SK-N-SH treated with all-trans-retinoic acid at 6 μM for 48 hours (cell line): ENCODE data around the gene LCAT.

ENCODE experiments used
- ARNTL ChIP-seq: fragments of 450-650 bp; formaldehyde crosslinking; IDR thresholded peaks from 2 replicates; pipeline ENCODE4 v1.5.0; 2020; ENCODE audit warnings: low read depth, mild to moderate bottlenecking, moderate library complexity, borderline replicate concordance
- GLIS3 ChIP-seq: fragments of 250-450 bp; sonication (Bioruptor Pico); IDR thresholded peaks from 2 replicates; pipeline ENCODE4 v1.5.0; 2020; ENCODE audit warnings: mild to moderate bottlenecking, moderate library complexity
- OSR1 ChIP-seq: fragments of 250-450 bp; sonication (Bioruptor Pico); IDR thresholded peaks from 2 replicates; pipeline ENCODE4 v1.8.0; 2022; ENCODE audit warnings: moderate library complexity, mild to moderate bottlenecking, inconsistent platforms
- TOX ChIP-seq: fragments of 250-450 bp; sonication (Bioruptor Pico); IDR thresholded peaks from 2 replicates; pipeline ENCODE4 v1.8.0; 2021; ENCODE audit warnings: mild to moderate bottlenecking, moderate library complexity, borderline replicate concordance
- ZC3H10 ChIP-seq: fragments of 250-450 bp; sonication (Bioruptor Pico); IDR thresholded peaks from 2 replicates; pipeline ENCODE4 v1.5.1; 2021; ENCODE audit warnings: mild to moderate bottlenecking, moderate library complexity
- ZFP3 ChIP-seq: fragments of 250-450 bp; sonication (Bioruptor Pico); IDR thresholded peaks from 2 replicates; pipeline ENCODE4 v1.5.0; 2020; ENCODE audit warnings: mild to moderate bottlenecking, moderate library complexity
- ZNF70 ChIP-seq: fragments of 450-650 bp; formaldehyde crosslinking; IDR thresholded peaks from 2 replicates; pipeline ENCODE4 v1.5.0; 2020; ENCODE audit warnings: mild to moderate bottlenecking, moderate library complexity
- ZNF8 ChIP-seq: fragments of 450-650 bp; formaldehyde crosslinking; IDR thresholded peaks from 2 replicates; pipeline ENCODE4 v1.5.0; 2020; ENCODE audit warnings: mild to moderate bottlenecking, moderate library complexity
- TF ChIP-seq, protein P1 (sequence below): fragments of 250-450 bp; sonication (Bioruptor Pico); IDR thresholded peaks from 2 replicates; pipeline ENCODE4 v1.8.0; 2020; ENCODE audit warnings: mild to moderate bottlenecking, moderate library complexity, borderline replicate concordance
- TF ChIP-seq, protein P2 (sequence below): fragments of 250-450 bp; sonication (Bioruptor Pico); IDR thresholded peaks from 2 replicates; pipeline ENCODE4 v1.5.1; 2020; ENCODE audit warnings: low read depth, mild to moderate bottlenecking, moderate library complexity
- TF ChIP-seq, protein P3 (sequence below): fragments of 250-450 bp; sonication (Bioruptor Pico); IDR thresholded peaks from 2 replicates; pipeline ENCODE4 v1.5.0; 2020; ENCODE audit warnings: mild to moderate bottlenecking, moderate library complexity
- TF ChIP-seq, protein P4 (sequence below): fragments of 250-450 bp; sonication (Bioruptor Pico); IDR thresholded peaks from 2 replicates; pipeline ENCODE4 v1.8.0; 2021; ENCODE audit warnings: low read depth, mild to moderate bottlenecking, moderate library complexity, borderline replicate concordance

DNA sequence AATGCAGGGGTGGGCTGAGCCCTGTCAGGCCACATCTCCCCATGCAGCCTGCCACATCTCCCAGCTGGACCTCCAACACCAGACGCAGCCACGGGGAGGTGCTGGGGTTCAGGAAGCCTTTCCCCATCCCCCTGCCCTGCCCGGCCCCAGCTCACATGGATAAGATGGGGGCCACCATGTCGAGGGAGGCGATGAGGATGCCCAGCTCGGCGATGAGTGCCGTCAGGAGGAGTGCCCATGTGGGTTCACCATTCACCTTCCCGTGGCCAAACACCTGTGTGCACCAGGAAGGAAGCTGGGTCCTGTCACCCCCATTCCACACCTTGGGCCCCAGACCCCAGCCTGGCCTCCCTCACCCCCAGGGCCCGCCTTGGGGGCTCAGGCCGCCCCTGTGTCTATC is 5.7 kb upstream of the LCAT start:
- TF ChIP-seq ZFP3 (CRISPR knock-in tag), result no peak
- TF ChIP-seq, protein P1, sequence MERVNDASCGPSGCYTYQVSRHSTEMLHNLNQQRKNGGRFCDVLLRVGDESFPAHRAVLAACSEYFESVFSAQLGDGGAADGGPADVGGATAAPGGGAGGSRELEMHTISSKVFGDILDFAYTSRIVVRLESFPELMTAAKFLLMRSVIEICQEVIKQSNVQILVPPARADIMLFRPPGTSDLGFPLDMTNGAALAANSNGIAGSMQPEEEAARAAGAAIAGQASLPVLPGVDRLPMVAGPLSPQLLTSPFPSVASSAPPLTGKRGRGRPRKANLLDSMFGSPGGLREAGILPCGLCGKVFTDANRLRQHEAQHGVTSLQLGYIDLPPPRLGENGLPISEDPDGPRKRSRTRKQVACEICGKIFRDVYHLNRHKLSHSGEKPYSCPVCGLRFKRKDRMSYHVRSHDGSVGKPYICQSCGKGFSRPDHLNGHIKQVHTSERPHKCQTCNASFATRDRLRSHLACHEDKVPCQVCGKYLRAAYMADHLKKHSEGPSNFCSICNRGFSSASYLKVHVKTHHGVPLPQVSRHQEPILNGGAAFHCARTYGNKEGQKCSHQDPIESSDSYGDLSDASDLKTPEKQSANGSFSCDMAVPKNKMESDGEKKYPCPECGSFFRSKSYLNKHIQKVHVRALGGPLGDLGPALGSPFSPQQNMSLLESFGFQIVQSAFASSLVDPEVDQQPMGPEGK (CRISPR knock-in tag), result no peak
- TF ChIP-seq ARNTL (CRISPR knock-in tag), result no peak
- no peak for TF ChIP-seq GLIS3 (CRISPR knock-in tag)
- TF ChIP-seq, protein P2, sequence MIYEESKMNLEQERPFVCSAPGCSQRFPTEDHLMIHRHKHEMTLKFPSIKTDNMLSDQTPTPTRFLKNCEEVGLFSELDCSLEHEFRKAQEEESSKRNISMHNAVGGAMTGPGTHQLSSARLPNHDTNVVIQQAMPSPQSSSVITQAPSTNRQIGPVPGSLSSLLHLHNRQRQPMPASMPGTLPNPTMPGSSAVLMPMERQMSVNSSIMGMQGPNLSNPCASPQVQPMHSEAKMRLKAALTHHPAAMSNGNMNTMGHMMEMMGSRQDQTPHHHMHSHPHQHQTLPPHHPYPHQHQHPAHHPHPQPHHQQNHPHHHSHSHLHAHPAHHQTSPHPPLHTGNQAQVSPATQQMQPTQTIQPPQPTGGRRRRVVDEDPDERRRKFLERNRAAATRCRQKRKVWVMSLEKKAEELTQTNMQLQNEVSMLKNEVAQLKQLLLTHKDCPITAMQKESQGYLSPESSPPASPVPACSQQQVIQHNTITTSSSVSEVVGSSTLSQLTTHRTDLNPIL, result no peak
- TF ChIP-seq, protein P3, sequence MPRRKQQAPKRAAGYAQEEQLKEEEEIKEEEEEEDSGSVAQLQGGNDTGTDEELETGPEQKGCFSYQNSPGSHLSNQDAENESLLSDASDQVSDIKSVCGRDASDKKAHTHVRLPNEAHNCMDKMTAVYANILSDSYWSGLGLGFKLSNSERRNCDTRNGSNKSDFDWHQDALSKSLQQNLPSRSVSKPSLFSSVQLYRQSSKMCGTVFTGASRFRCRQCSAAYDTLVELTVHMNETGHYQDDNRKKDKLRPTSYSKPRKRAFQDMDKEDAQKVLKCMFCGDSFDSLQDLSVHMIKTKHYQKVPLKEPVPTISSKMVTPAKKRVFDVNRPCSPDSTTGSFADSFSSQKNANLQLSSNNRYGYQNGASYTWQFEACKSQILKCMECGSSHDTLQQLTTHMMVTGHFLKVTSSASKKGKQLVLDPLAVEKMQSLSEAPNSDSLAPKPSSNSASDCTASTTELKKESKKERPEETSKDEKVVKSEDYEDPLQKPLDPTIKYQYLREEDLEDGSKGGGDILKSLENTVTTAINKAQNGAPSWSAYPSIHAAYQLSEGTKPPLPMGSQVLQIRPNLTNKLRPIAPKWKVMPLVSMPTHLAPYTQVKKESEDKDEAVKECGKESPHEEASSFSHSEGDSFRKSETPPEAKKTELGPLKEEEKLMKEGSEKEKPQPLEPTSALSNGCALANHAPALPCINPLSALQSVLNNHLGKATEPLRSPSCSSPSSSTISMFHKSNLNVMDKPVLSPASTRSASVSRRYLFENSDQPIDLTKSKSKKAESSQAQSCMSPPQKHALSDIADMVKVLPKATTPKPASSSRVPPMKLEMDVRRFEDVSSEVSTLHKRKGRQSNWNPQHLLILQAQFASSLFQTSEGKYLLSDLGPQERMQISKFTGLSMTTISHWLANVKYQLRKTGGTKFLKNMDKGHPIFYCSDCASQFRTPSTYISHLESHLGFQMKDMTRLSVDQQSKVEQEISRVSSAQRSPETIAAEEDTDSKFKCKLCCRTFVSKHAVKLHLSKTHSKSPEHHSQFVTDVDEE, result no peak
- no peak for TF ChIP-seq OSR1 (CRISPR knock-in tag)
- no peak for TF ChIP-seq ZNF70 (CRISPR knock-in tag)
- TF ChIP-seq TOX (CRISPR knock-in tag), result no peak
- TF ChIP-seq, protein P4, sequence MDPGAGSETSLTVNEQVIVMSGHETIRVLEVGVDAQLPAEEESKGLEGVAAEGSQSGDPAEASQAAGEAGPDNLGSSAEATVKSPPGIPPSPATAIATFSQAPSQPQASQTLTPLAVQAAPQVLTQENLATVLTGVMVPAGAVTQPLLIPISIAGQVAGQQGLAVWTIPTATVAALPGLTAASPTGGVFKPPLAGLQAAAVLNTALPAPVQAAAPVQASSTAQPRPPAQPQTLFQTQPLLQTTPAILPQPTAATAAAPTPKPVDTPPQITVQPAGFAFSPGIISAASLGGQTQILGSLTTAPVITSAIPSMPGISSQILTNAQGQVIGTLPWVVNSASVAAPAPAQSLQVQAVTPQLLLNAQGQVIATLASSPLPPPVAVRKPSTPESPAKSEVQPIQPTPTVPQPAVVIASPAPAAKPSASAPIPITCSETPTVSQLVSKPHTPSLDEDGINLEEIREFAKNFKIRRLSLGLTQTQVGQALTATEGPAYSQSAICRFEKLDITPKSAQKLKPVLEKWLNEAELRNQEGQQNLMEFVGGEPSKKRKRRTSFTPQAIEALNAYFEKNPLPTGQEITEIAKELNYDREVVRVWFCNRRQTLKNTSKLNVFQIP (CRISPR knock-in tag), result no peak
- no peak for TF ChIP-seq ZNF8 (CRISPR knock-in tag)
- no peak for TF ChIP-seq ZC3H10 (CRISPR knock-in tag)
